Smooth muscle cell (in vitro differentiated cells): ENCODE results near the gene COL24A1. TPM values are rescaled to one million over a fixed set of nuclear protein-coding genes. Genes with fewer than 3 reads are reported as not detected.

Experiments used
- DNase-seq: peaks from one replicate; lab custom pipeline; 2025; ENCODE audit not compliant: unreplicated experiment; lab: John Stamatoyannopoulos, UW
- H2AFZ ChIP-seq: fragments of 200-600 bp; sonication (generic); 2 replicates; pipeline ENCODE4 v1.6.0; 2016; ENCODE audit warnings: antibody characterized with exemption, low read depth, mild to moderate bottlenecking
- H3F3A ChIP-seq: fragments of 200-600 bp; sonication (generic); 2 replicates; pipeline ENCODE4 v1.6.0; 2017; ENCODE audit warnings: antibody characterized with exemption, low read depth
- H3K27ac ChIP-seq: fragments of 200-600 bp; sonication (generic); 2 replicates; pipeline ENCODE4 v1.5.1; 2016; ENCODE audit warnings: low read depth, mild to moderate bottlenecking
- H3K27me3 ChIP-seq: fragments of 200-600 bp; sonication (generic); 2 replicates; pipeline ENCODE4 v1.6.1; 2016; ENCODE audit warnings: low read depth, mild to moderate bottlenecking
- H3K36me3 ChIP-seq: fragments of 200-600 bp; sonication (generic); 2 replicates; pipeline ENCODE4 v1.5.1; 2016; ENCODE audit warnings: low read depth
- H3K4me1 ChIP-seq: fragments of 200-600 bp; sonication (generic); 2 replicates; pipeline ENCODE4 v1.5.1; 2016; ENCODE audit warnings: low read depth
- H3K4me2 ChIP-seq: fragments of 200-600 bp; sonication (generic); 2 replicates; pipeline ENCODE4 v1.6.0; 2016; ENCODE audit warnings: mild to moderate bottlenecking
- H3K4me3 ChIP-seq: fragments of 200-600 bp; sonication (generic); 2 replicates; pipeline ENCODE4 v1.5.1; 2016; ENCODE audit warnings: mild to moderate bottlenecking
- H3K79me2 ChIP-seq: fragments of 200-600 bp; sonication (generic); 2 replicates; pipeline ENCODE4 v1.6.0; 2016; ENCODE audit warnings: low read depth, mild to moderate bottlenecking
- H3K9ac ChIP-seq: fragments of 200-600 bp; sonication (generic); 2 replicates; pipeline ENCODE4 v1.6.0; 2016; ENCODE audit warnings: low read depth
- H3K9me3 ChIP-seq: fragments of 200-600 bp; sonication (generic); replicated peaks from 2 replicates; pipeline ENCODE4 v1.5.1; 2016; ENCODE audit warnings: low read depth
- H4K20me1 ChIP-seq: fragments of 200-600 bp; sonication (generic); 2 replicates; pipeline ENCODE4 v1.6.0; 2016; ENCODE audit warnings: low read depth
- WGBS: methylation state at CpG from one replicate; pipeline ENCODE4 v1.1.7; 2016; ENCODE audit warnings: low lambda C conversion rate; 5-methylcytosine and 5-hydroxymethylcytosine counted together
- polyA plus RNA-seq: library from polyadenylated mRNA; unstranded; fragments of >200 nt; fragmentation: Nextera tagmentation; extraction: Ambion mirVana; gene quantifications from 2 replicates; pipeline ENCODE4 v1.2.1, GENCODE V29; 2016
- total RNA-seq: library from RNA; depleted of rRNA; stranded (reverse); fragments of >200 nt; gene quantifications from 2 replicates; pipeline ENCODE4 v1.2.3, GENCODE V29; 2014
- TF ChIP-seq, protein P1 (sequence below): fragments of 200-600 bp; sonication (generic); IDR thresholded peaks from 2 replicates; pipeline ENCODE4 v1.5.1; 2017; ENCODE audit warnings: borderline replicate concordance, mild to moderate bottlenecking, antibody characterized with exemption; ENCODE audit not compliant: insufficient read depth, poor library complexity, severe bottlenecking

COL24A1 gene
- total and polyA plus RNA-seq, 2 experiments from 2014 or later, result 1.5 to 3.2 TPM

DNA sequence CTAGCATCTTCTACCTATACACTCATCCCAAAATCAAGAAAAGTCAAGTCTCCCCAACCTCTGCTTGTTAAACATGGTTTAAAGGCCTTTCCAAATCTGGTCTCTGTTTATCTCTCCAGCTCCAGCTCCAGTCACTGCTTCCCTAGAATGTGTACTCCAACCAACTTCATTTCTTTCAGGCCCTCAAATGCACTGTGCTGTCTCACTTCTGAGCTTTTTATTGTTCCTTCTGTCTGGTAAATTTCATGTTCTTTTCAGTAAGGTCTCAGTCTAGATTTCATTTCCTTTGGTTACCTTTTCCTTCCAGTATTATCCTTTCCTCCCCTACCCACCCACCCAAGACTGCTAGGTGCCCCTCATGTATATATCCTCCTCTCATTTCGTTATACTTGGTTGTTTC, 3.7 kb downstream of the COL24A1 start:
- no peaks in the 10 kb centered on the region for H3K9me3 ChIP-seq
- H3K9ac ChIP-seq, result no peak overlapping the region
- peaks cover 24% of the 10 kb centered on the region for H3K4me1 ChIP-seq
- no peak overlapping the region for H2AFZ ChIP-seq
- H3K4me3 ChIP-seq, result no peak overlapping the region
- H3K79me2 ChIP-seq, result no peaks in the 10 kb centered on the region
- no peak for DNase-seq
- peak overlapping the region; percentile 78 for H3K27ac ChIP-seq
- TF ChIP-seq, protein P1, sequence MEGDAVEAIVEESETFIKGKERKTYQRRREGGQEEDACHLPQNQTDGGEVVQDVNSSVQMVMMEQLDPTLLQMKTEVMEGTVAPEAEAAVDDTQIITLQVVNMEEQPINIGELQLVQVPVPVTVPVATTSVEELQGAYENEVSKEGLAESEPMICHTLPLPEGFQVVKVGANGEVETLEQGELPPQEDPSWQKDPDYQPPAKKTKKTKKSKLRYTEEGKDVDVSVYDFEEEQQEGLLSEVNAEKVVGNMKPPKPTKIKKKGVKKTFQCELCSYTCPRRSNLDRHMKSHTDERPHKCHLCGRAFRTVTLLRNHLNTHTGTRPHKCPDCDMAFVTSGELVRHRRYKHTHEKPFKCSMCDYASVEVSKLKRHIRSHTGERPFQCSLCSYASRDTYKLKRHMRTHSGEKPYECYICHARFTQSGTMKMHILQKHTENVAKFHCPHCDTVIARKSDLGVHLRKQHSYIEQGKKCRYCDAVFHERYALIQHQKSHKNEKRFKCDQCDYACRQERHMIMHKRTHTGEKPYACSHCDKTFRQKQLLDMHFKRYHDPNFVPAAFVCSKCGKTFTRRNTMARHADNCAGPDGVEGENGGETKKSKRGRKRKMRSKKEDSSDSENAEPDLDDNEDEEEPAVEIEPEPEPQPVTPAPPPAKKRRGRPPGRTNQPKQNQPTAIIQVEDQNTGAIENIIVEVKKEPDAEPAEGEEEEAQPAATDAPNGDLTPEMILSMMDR, result no peak
- H4K20me1 ChIP-seq, result no peaks in the 10 kb centered on the region
- no peaks in the 10 kb centered on the region for H3K36me3 ChIP-seq
- no peak overlapping the region for H3K4me2 ChIP-seq
- WGBS, result 68% methylated on average over 1 of the region's 1 CpG
- no peaks in the 10 kb centered on the region for H3K27me3 ChIP-seq
- peaks cover 10% of the 10 kb centered on the region for H3F3A ChIP-seq

DNA sequence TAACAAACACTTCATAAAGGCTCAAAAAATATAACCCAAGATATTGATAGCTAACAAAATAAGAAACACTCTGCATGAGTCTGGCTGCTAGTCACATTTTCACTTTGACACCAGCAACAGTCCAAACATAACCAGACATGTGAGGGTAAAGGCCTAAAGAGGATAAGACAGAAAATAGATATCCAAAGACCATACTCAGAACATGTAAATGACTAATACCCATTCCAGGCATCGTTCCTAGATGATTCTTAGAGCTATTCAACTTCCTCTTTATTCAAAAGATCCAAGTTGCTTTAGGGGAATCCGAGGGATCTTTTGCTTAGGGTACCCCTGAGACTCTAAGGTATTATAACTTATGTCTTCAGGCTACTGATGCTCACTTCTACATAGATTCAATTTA, 5.1 kb downstream of the COL24A1 start:
- H3K27me3 ChIP-seq, result no peaks in the 10 kb centered on the region
- peak overlapping the region; percentile 9 for H3K4me2 ChIP-seq
- peak overlapping the region; percentile 8 for H2AFZ ChIP-seq
- H3F3A ChIP-seq, result peaks cover 8% of the 10 kb centered on the region
- 36% methylated on average over 2 of the region's 2 CpGs for WGBS
- H3K79me2 ChIP-seq, result no peaks in the 10 kb centered on the region
- H3K9me3 ChIP-seq, result no peaks in the 10 kb centered on the region
- H3K4me1 ChIP-seq, result peaks cover 22% of the 10 kb centered on the region
- TF ChIP-seq, protein P1, result no peak
- H3K4me3 ChIP-seq, result no peak overlapping the region
- H3K36me3 ChIP-seq, result no peaks in the 10 kb centered on the region
- peak overlapping the region; percentile 78 for H3K27ac ChIP-seq
- H3K9ac ChIP-seq, result no peak overlapping the region
- no peaks in the 10 kb centered on the region for H4K20me1 ChIP-seq
- no peak for DNase-seq

DNA sequence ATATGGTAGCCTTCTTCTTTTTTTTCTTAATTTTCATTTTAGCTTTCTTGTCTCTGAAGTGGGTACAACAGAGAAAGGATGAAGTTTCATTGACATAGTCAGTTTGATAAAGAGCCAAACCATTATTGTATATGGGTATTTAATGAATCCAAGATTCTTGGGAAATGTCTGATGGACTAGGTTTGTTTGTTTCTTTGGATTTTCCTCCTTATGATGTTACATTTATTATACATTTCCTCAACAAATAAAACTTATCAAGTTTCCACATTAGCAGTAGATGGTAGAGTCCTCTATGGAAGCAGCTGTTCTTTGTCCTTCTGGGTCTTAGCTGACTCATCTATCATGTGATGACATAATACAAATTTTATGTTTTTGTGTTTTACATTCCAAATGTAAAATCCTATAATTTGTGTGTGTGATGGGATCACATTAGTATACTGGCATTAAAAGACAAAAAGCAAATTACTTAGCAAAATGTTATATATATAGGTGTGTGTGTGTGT, 6.0 kb downstream of the COL24A1 start:
- Histone ChIP-seq H2AFZ (no peak overlapping the region), H3K36me3 (no peaks in the 10 kb centered on the region), H3K4me1 (peaks cover 14% of the 10 kb centered on the region), H3K4me3 (no peak overlapping the region), H3K79me2 (no peaks in the 10 kb centered on the region), H3K4me2 (peak overlapping the region; percentile 9), H3F3A (peaks cover 5% of the 10 kb centered on the region), H3K27me3 (no peaks in the 10 kb centered on the region), H3K9me3 (no peaks in the 10 kb centered on the region), H3K9ac (peak overlapping the region; percentile 2), H3K27ac (peak overlapping the region; percentile 78), H4K20me1 (no peaks in the 10 kb centered on the region)
- no peak for DNase-seq
- TF ChIP-seq, protein P1, result no peak

DNA sequence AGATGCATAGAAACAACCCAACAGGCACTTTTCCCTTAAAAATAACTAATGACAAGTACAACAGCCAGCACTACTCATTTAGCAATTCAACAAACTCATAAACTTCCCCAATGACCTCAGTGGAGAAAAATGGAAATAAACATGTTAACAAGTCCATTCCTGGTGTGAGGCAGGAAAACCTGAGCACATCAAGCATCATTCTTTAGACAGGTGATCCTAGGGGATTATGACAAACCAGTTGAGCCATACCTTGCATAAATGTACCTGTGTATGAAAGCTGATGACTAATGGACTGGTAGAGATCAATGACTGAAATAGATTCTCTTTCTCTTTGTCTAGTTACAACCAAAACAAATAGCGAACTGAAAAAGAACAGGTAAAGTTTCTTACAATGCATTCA, 7.0 kb downstream of the COL24A1 start:
- Histone ChIP-seq H3K4me1 (peaks cover 5% of the 10 kb centered on the region), H3K27ac (peak overlapping the region; percentile 78), H3K9ac (no peak overlapping the region), H3K9me3 (no peaks in the 10 kb centered on the region), H3K79me2 (no peaks in the 10 kb centered on the region), H3F3A (peaks cover 5% of the 10 kb centered on the region), H3K4me3 (no peak overlapping the region), H4K20me1 (no peaks in the 10 kb centered on the region), H2AFZ (no peak overlapping the region), H3K4me2 (no peak overlapping the region), H3K27me3 (no peaks in the 10 kb centered on the region), H3K36me3 (no peaks in the 10 kb centered on the region)
- WGBS, result 89% methylated on average over 1 of the region's 1 CpG
- TF ChIP-seq, protein P1, result no peak
- no peak for DNase-seq
